Neural progenitor cell (in vitro differentiated cells): ENCODE data around the gene CEBPA. TPM values are rescaled to one million over a fixed set of nuclear protein-coding genes. Genes with fewer than 3 reads are reported as not detected.
A peak's percentile ranks its signal among the peaks of the same experiment; 100 is the strongest.

ENCODE experiments used
- DNase-seq: peaks from one replicate; pipeline ENCODE4 v3.0.0-alpha.2; 2016; ENCODE audit warnings: low spot score
- H2AFZ ChIP-seq: fragments of 200-600 bp; sonication (generic); replicated peaks from 2 replicates; pipeline ENCODE4 v1.6.1; 2016; ENCODE audit warnings: antibody characterized with exemption
- H3F3A ChIP-seq: fragments of 200-600 bp; sonication (generic); 2 replicates; pipeline ENCODE4 v1.6.1; 2016; ENCODE audit warnings: antibody characterized with exemption, low read depth
- H3K27ac ChIP-seq: fragments of 200-600 bp; sonication (generic); 2 replicates; pipeline ENCODE4 v1.5.1; 2016; ENCODE audit warnings: mild to moderate bottlenecking
- H3K27me3 ChIP-seq: fragments of 200-600 bp; sonication (generic); 2 replicates; pipeline ENCODE4 v1.6.1; 2016; ENCODE audit warnings: mild to moderate bottlenecking, moderate library complexity
- H3K36me3 ChIP-seq: fragments of 200-600 bp; sonication (generic); 2 replicates; pipeline ENCODE4 v1.5.1; 2016
- H3K4me1 ChIP-seq: fragments of 200-600 bp; sonication (generic); 2 replicates; pipeline ENCODE4 v1.6.1; 2016; ENCODE audit warnings: mixed run types
- H3K4me2 ChIP-seq: fragments of 200-600 bp; sonication (generic); 2 replicates; pipeline ENCODE4 v1.6.1; 2016
- H3K4me3 ChIP-seq: fragments of 200-600 bp; sonication (generic); 2 replicates; pipeline ENCODE4 v1.5.1; 2016
- H3K79me2 ChIP-seq: fragments of 200-600 bp; sonication (generic); 2 replicates; pipeline ENCODE4 v1.6.1; 2016; ENCODE audit warnings: low read depth
- H3K9ac ChIP-seq: fragments of 200-600 bp; sonication (generic); 2 replicates; pipeline ENCODE4 v1.6.1; 2016
- H3K9me3 ChIP-seq: fragments of 200-600 bp; sonication (generic); 2 replicates; pipeline ENCODE4 v1.5.1; 2016; ENCODE audit warnings: low read depth
- H4K20me1 ChIP-seq: fragments of 200-600 bp; sonication (generic); 2 replicates; pipeline ENCODE4 v1.6.1; 2016; ENCODE audit warnings: low read depth
- H3K27ac Mint-ChIP-seq: 3 replicates; pipeline ENCODE4 v1.8.0; 2021; ENCODE audit warnings: mixed read lengths
- H3K27me3 Mint-ChIP-seq: 2 replicates; pipeline ENCODE4 v1.8.0; 2022; ENCODE audit warnings: low read depth, mild to moderate bottlenecking, inconsistent platforms, moderate library complexity, mixed read lengths; ENCODE audit not compliant: insufficient read depth
- H3K36me3 Mint-ChIP-seq: 3 replicates; pipeline ENCODE4 v1.8.0; 2021; ENCODE audit warnings: mixed read lengths
- H3K4me1 Mint-ChIP-seq: 3 replicates; pipeline ENCODE4 v1.8.0; 2021; ENCODE audit warnings: mixed read lengths
- H3K4me3 Mint-ChIP-seq: 3 replicates; pipeline ENCODE4 v1.8.0; 2021; ENCODE audit warnings: mild to moderate bottlenecking, moderate library complexity, mixed read lengths
- H3K9me3 Mint-ChIP-seq: 3 replicates; pipeline ENCODE4 v1.8.0; 2020; ENCODE audit warnings: mixed read lengths
- EZH2 ChIP-seq: fragments of 200-600 bp; sonication (generic); IDR thresholded peaks from 2 replicates; pipeline ENCODE4 v1.6.1; 2017; ENCODE audit warnings: antibody characterized with exemption, mild to moderate bottlenecking, moderate library complexity
- EZH2phosphoT487 ChIP-seq: fragments of 200-600 bp; sonication (generic); IDR thresholded peaks from 2 replicates; pipeline ENCODE4 v1.6.1; 2017; ENCODE audit warnings: antibody characterized with exemption
- total RNA-seq: library from RNA; depleted of rRNA; stranded (reverse); fragments of >200 nt; gene quantifications from 2 replicates; pipeline ENCODE4 v1.2.3, GENCODE V29; 2015; ENCODE audit warnings: low replicate concordance
- TF ChIP-seq, protein P1 (sequence below): fragments of 200-600 bp; sonication (generic); IDR thresholded peaks from 2 replicates; pipeline ENCODE4 v1.5.1; 2017; ENCODE audit warnings: antibody characterized with exemption, mild to moderate bottlenecking

Gene CEBPA
- total RNA-seq, 1 donor from 2014 or later, result 0.71 TPM

DNA sequence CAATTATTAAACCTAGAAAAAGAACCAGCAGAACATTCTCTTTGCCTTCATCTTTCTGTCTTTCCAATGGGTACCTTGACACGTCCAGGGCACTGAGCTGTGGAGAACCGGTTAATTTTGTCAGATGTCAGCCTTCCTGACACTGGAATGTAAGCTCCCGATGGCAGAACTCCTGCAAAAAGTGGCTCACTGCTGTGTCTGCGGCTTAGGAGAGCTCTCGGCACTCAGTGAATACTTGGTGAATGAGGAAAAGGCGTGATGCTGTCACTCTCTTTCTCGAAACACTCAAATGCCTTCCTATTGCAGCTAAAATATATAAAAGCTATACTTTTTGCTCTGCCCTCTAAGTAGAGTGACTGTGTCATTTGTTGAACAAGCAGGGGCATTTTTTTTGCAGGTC lies 17.6 kb downstream of the CEBPA start:
- Histone ChIP-seq H3K79me2 (no peaks in the 10 kb centered on the region), H4K20me1 (no peaks in the 10 kb centered on the region), H3K9me3 (no peaks in the 10 kb centered on the region), H3K9ac (no peak overlapping the region), H3K27ac (peak overlapping the region; percentile 27), H3K4me1 (peaks cover 20% of the 10 kb centered on the region), H3K36me3 (no peaks in the 10 kb centered on the region), H3K4me3 (no peak overlapping the region), H3F3A (peaks cover 15% of the 10 kb centered on the region), H2AFZ (no peak overlapping the region), H3K27me3 (no peaks in the 10 kb centered on the region), H3K4me2 (peak overlapping the region; percentile 63)
- DNase-seq, result peak; percentile 51
- H3K9me3 Mint-ChIP-seq, result peaks cover 11% of the 10 kb centered on the region
- H3K4me1 Mint-ChIP-seq, result peaks cover 27% of the 10 kb centered on the region
- no peaks in the 10 kb centered on the region for H3K36me3 Mint-ChIP-seq
- no peak overlapping the region for H3K27ac Mint-ChIP-seq
- H3K27me3 Mint-ChIP-seq, result peaks cover 16% of the 10 kb centered on the region
- no peak overlapping the region for H3K4me3 Mint-ChIP-seq
- TF ChIP-seq EZH2phosphoT487, result no peak
- TF ChIP-seq, protein P1, sequence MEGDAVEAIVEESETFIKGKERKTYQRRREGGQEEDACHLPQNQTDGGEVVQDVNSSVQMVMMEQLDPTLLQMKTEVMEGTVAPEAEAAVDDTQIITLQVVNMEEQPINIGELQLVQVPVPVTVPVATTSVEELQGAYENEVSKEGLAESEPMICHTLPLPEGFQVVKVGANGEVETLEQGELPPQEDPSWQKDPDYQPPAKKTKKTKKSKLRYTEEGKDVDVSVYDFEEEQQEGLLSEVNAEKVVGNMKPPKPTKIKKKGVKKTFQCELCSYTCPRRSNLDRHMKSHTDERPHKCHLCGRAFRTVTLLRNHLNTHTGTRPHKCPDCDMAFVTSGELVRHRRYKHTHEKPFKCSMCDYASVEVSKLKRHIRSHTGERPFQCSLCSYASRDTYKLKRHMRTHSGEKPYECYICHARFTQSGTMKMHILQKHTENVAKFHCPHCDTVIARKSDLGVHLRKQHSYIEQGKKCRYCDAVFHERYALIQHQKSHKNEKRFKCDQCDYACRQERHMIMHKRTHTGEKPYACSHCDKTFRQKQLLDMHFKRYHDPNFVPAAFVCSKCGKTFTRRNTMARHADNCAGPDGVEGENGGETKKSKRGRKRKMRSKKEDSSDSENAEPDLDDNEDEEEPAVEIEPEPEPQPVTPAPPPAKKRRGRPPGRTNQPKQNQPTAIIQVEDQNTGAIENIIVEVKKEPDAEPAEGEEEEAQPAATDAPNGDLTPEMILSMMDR, result no peak
- TF ChIP-seq EZH2, result no peak

DNA sequence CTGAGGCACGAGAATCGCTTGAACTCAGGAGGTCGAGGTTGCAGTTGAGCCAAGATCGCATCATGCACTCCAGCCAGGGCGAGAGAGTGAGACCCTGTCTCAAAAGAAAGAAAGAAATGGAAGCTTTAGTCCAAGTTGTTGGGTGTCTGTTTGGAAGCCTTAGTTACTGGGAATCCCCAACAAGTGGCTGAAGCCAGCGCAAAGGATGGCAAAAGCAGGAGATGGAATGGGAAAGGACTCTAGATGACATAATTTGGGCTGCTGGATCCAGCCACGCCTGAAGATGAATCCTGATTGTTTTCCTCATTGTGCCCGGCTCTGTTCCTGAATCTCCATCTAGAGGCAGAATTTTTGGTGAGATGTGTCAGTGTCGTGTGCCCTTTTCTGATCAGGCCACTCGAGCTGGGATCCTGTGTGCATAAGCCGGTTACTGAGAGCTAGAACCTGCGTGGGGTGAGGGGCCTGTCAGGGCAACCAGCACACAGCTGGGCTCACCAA lies 18.1 kb downstream of the CEBPA start:
- H3K79me2 ChIP-seq, result no peaks in the 10 kb centered on the region
- TF ChIP-seq EZH2 (no peak), EZH2phosphoT487 (no peak)
- TF ChIP-seq, protein P1, result no peak
- H3K36me3 Mint-ChIP-seq, result no peaks in the 10 kb centered on the region
- no peak overlapping the region for H3K4me3 ChIP-seq
- peak overlapping the region; percentile 63 for H3K4me2 ChIP-seq
- no peak for DNase-seq
- peaks cover 23% of the 10 kb centered on the region for H3K4me1 ChIP-seq
- H4K20me1 ChIP-seq, result no peaks in the 10 kb centered on the region
- no peaks in the 10 kb centered on the region for H3K27me3 ChIP-seq
- H3K27ac Mint-ChIP-seq, result peak overlapping the region; percentile 6
- H2AFZ ChIP-seq, result no peak overlapping the region
- H3K27me3 Mint-ChIP-seq, result peaks cover 16% of the 10 kb centered on the region
- H3K9me3 Mint-ChIP-seq, result peaks cover 6% of the 10 kb centered on the region
- H3K4me1 Mint-ChIP-seq, result peaks cover 27% of the 10 kb centered on the region
- peak overlapping the region; percentile 55 for H3K4me3 Mint-ChIP-seq
- no peak overlapping the region for H3K27ac ChIP-seq
- no peaks in the 10 kb centered on the region for H3K9me3 ChIP-seq
- peaks cover 15% of the 10 kb centered on the region for H3F3A ChIP-seq
- H3K9ac ChIP-seq, result no peak overlapping the region
- H3K36me3 ChIP-seq, result no peaks in the 10 kb centered on the region

DNA sequence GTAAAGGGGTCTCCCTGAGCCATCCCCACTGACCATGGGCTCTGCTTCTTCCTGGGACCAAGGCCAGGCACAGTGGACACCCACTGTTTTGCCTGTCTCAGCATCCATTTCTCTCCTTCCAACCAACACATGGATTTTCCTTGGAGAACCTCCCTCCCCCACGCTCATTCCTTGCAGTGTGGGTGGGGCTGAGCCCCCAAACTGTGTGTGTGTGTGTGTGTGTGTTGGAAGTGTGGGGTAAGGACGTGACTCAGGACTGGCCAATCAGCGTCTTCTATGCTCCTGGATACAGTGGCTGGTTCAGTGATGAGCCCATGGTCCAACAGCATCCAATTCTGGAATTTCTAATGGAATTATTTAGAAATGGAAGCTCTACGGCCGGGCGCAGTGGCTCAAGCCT lies 18.7 kb downstream of the CEBPA start:
- no peak overlapping the region for H3K27ac ChIP-seq
- H3K36me3 ChIP-seq, result no peaks in the 10 kb centered on the region
- no peaks in the 10 kb centered on the region for H3K27me3 ChIP-seq
- no peak overlapping the region for H3K4me2 ChIP-seq
- DNase-seq, result no peak
- Mint-ChIP-seq H3K27me3 (peaks cover 14% of the 10 kb centered on the region), H3K9me3 (peaks cover 2% of the 10 kb centered on the region), H3K27ac (no peak overlapping the region), H3K4me1 (peaks cover 27% of the 10 kb centered on the region), H3K36me3 (no peaks in the 10 kb centered on the region), H3K4me3 (peak overlapping the region; percentile 64)
- TF ChIP-seq EZH2phosphoT487 (no peak), EZH2 (no peak)
- TF ChIP-seq, protein P1, result no peak
- no peak overlapping the region for H3K4me3 ChIP-seq
- peaks cover 15% of the 10 kb centered on the region for H3F3A ChIP-seq
- peaks cover 25% of the 10 kb centered on the region for H3K4me1 ChIP-seq
- no peaks in the 10 kb centered on the region for H4K20me1 ChIP-seq
- no peaks in the 10 kb centered on the region for H3K79me2 ChIP-seq
- H3K9ac ChIP-seq, result no peak overlapping the region
- no peaks in the 10 kb centered on the region for H3K9me3 ChIP-seq
- H2AFZ ChIP-seq, result no peak overlapping the region
